HG02973 (cell line): ENCODE data around the gene VPS16.

ENCODE experiments used
- ATAC-seq: cut with Tn5 transposase; IDR thresholded peaks from one replicate; pipeline ENCODE4 v1.9.1; 2021; ENCODE audit warnings: moderate library complexity; ENCODE audit not compliant: unreplicated experiment

VPS16 gene

GRCh38 chr20:2834401-2835110 is 6.0 kb upstream of the VPS16 start:
- no peak for ATAC-seq

DNA sequence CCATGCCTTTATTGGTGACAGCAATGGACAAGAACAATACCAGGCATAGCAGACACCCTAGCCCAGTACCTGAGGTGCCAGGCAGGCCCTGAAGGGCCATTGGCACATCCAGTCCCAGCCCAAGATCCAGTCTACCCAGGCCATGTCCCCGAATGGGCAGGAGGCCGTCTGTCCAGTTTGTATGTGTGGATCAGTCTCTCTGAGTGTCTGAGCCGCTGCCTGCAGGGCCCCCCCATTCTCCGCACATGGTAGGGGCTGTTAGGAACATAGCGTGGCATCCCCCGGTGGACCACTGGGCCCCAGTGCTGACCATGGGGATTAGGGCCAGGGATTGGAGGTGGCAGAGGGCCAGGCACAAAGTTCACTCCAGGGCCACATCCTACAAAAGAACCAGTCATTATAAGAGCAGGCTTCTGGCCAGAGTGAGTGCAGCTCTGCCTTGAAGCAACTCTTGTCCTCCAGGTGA is 5.2 kb upstream of the VPS16 start:
- no peak for ATAC-seq

- no peak for ATAC-seq
These were observed 4.5 kb upstream of the VPS16 start for GRCh38 chr20:2836035-2836434.

DNA sequence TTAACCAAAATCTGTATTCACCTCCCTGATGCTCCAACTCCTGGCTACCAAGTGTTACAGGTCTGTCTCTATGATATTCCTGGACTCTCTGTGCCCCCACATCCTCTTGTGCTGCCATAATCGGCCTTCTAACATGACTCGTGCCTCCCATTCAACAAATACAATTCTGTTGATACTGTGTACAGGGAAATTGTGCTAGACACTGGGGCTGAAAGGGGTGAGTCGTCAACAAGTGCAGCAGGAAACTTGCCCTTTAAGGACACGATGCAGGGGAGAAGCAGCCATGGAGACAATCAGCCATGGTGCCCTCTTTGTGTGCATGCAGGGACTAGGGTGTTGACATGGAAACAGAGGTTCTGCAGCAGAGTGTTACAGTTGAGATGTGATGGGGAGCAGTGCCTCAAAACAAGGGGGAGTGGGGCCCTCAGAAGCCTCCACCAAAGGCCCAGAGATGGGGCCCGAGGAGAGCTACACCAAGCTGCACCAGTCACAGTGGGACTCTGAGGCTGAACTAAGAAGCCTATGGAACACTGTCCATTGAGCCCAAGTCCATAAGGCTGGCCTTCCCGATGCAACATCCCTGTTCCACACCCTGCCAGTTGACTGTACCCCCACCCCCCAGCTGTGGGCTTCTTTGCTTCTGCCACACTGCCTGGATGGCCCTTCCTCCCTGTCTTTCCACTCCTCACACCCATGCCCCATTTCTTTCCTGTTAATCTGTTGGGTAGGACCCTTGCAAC is 3.2 kb upstream of the VPS16 start:
- no peak for ATAC-seq

GRCh38 chr20:2838170-2838797 is 2.3 kb upstream of the VPS16 start:
- no peak for ATAC-seq

DNA sequence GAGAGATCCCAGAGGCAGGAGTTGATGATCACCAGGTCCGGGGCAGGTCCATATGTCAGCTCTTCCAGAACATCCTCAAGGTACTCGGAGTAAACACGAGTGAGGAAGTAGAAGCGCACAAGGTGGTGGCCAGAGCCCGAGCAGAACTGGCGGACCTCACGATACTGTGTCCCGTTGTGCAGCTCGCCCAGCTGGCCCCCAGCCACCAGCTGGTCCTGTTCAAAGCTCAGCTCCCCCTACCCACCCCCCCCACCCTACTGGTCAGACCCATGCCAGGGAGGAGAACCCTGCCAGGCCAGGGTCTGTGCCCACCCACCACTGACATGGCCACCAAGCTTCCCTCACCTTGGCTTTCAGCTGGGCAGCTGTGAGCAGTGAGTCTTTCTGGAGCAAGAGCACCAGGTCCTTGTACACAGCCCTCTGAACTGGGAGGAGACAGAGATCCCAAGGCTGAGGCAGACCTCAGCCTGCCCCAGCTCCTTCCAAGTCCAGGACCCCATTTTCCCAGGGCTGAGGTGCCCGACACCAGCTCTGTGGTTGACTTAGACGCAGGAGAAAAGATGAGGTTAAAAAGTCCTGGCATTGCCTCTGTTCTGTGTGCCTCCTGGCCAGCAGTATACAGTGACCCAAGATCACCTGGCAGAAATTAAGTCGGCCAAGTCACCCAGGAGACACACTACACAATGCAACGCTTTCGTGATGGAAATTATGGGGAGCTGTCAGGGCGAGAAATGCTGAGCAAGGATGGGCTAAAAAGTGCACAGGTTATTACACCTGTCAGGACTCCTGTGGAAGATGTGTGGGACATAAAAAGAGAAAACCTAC is 1.5 kb upstream of the VPS16 start:
- ATAC-seq: no peak

DNA sequence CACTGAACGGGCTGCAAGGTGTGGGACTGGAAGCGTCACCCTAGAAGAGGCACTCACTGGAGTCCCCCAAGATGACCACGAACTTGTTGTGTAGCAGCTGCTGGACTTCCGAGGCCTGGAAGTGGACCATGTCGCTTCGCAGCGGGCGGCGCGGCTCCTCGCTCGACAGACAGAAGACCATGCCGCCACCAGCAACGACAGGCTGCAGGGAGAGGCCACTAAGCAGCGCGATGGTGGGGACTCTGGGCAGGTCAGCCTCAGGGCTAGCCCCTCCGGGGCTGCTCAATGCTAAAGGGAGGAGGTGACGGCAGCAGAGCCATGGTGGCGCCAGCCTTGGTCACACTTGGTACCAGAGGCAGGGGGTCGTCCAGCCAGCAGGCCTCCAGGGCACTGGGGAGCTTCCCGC is 810 bp upstream of the VPS16 start:
- ATAC-seq: no peak

- ATAC-seq: peak; percentile 27
These were observed 504 bp downstream of the VPS16 start for GRCh38 chr20:2840967-2841531.

DNA sequence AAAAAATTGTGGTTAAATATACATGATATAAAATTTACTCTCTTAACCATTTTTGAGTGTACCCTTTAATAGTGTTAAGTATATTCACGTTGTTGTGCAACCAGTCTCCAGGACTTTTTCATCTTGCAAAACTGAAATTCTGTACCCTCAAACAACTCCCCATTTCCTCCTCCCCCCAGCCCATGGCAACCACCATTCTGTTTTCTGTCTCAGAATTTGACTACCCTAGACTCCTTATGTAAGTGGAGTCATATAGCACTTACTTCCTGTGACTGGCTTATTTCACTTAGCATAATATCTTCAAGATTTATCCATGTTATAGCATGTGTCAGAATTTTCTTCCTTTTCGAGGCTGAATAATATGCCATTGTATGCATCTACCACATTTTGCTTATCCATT is 5.1 kb downstream of the VPS16 start:
- ATAC-seq: no peak

DNA sequence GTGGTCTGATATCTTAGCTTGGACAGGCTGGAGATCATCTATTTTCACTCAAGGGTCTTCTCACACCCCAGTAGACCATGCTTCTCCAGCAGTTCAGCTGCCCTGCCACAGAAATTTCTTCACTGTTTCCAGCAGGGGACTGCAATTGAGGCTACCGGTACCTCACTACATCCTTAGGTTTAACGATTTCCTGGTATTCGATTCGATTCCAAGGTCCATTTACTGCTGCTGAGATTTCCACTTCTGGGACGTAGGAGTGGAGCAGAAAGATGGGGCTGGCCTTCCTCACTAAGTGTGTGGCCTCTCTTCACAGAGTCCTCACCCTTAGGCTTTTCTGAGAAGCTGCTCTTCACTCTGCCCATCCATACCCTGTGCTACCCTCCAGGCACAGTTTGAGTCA is 6.2 kb downstream of the VPS16 start:
- ATAC-seq: no peak

DNA sequence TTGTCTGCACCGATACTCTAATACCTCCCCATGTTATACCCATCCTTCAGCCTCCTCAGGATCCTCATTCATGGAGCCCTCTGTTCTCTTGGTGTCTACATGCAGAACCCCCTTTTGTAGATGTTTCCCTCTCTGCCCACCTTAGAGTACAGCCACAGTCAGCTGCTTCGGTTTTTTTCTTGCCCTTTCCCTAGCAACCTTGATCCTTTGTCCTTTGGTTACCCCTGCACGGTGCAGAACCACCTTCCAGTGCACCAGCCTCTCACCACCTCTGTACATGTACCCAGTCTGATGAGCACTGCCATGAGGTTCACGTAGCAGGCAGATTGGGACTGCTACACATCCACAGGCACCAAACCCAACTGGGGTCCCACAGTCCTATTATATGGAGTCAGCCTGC is 7.3 kb downstream of the VPS16 start:
- ATAC-seq: no peak

DNA sequence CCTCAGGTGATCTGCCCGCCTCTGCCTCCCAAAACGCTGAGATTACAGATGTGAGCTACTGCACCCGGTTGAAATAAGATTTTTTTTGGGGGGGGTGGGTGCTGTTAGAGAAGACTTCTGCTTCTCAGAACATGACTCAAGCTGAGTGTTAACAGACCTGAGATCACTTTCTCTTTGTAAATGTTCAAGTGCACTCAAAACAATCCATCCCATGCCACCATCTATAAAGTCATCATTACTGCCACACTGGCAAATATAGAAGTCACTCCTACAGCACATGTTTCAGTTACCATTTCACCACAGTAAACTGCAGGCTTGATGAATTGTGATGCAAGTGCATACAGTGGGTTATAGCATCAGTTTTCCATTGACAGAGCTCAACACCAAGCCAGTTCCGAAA is 9.0 kb downstream of the VPS16 start:
- ATAC-seq: no peak

DNA sequence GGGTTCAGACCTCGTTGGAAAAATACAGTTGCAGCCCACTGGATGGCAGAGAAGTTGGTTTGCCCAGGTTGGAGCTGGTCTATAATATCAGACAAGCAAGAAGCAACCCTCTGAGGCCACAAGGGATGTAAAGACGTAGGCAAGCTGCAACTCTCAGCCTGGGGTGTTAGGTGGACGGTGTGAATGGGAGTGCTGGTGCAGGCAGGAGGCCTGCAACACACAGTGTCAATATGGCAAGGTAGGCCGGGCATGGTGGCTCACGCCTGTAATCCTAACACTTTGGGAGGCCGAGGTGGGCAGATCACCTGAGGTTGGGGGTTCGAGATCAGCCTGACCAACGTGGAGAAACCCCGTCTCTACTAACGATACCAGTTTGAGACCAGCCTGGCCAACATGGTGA is 10.5 kb downstream of the VPS16 start:
- ATAC-seq: no peak

- ATAC-seq: no peak
These were observed 18.0 kb downstream of the VPS16 start for GRCh38 chr20:2858591-2858990.

DNA sequence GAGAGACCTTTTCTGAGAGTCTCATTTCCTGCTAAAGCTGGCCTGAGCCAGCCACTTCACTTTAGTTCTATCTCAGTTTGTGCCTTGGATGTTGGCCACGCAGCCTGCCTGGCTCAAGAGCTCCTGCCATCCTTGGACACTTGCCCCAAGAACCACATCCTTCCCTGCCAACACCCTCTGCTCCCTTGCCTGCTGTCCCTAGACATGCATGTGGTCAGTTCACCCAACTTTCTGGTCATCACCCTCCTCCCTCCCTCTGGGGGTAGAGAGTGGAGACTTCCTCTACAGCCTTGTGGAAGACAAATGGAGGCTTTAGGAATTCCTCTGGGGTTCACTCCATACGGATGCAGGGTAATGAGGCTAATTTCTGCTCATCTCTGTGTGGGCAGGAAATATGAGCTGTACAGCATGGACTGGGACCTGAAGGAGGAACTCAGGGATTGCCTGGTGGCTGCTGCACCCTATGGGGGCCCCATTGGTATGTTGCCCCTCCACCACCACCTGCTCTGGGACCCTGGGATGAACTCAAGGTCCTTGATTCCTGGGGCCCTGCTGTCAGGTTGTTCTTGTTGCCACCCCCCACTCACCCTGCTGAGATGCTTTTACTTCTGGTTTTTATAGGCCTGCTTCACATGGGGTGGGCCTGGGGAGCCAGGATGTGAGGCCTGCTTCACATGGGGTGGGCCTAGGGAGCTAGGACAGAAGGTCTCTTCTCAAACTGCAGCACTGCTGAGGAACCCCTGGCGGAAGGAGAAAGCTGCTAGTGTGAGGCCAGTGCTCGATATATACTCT is 19.0 kb downstream of the VPS16 start:
- ATAC-seq: no peak

GRCh38 chr20:2864626-2865025 is 24.1 kb downstream of the VPS16 start:
- no peak for ATAC-seq

GRCh38 chr20:2865101-2865500 is 24.6 kb downstream of the VPS16 start:
- ATAC-seq: no peak

DNA sequence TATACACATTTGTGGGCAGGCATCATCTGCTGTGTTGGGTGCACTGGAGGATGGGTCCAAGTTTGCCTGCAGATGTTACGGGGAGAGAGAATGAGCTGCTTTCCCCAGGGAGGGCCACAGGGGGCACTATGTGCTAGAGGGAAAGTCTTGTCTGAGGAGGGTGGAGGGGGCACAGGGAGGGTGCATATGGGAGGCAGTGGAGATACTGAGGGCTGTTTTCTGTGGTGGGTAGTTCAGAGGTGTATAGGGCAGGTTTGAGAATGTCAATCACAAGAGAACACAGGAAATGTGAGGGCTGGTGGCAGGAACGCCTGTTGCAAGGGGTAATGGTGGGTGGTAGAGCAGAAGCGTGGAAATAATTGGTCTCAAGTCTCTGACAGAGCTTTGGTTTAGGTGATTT is 25.1 kb downstream of the VPS16 start:
- no peak for ATAC-seq

DNA sequence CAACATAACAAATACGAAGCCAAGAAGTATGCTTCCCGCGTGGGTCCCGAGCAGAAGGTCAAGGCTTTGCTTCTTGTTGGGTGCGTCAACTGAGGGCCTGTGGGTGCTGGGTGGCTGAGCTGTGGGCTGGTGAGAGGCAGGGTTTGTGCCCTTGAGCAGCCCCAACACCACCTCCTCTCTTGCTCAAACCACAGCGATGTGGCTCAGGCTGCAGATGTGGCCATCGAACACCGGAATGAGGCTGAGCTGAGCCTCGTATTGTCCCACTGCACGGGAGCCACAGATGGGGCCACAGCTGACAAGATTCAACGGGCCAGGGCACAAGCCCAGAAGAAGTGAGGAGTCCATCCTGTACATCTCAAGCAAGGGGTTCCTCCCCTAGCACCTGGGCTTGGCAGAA is 25.7 kb downstream of the VPS16 start:
- ATAC-seq: no peak
